DOHH2 (cell line): ENCODE results near the gene INSRR.

Experiments
- H3F3A ChIP-seq: fragments of 200-600 bp; sonication (generic), shearing (Covaris generic); 2 replicates; pipeline ENCODE4 v1.6.0; 2016; ENCODE audit warnings: antibody characterized with exemption, mild to moderate bottlenecking; ENCODE audit not compliant: control insufficient read depth, insufficient read depth
- H3K27ac ChIP-seq: fragments of 200-600 bp; sonication (generic); 2 replicates; pipeline ENCODE4 v1.5.1; 2014; ENCODE audit warnings: low read depth, mild to moderate bottlenecking, low read length, moderate library complexity
- H3K27me3 ChIP-seq: fragments of 200-600 bp; sonication (generic); 2 replicates; pipeline ENCODE4 v1.6.1; 2014; ENCODE audit warnings: mild to moderate bottlenecking, low read length, mixed read lengths; ENCODE audit not compliant: control insufficient read depth
- H3K36me3 ChIP-seq: fragments of 200-600 bp; sonication (generic); 2 replicates; pipeline ENCODE4 v1.6.1; 2014; ENCODE audit warnings: mild to moderate bottlenecking, low read length, moderate library complexity, mixed read lengths; ENCODE audit not compliant: control insufficient read depth
- H3K4me1 ChIP-seq: fragments of 200-600 bp; sonication (generic); 2 replicates; pipeline ENCODE4 v1.6.1; 2014; ENCODE audit warnings: mild to moderate bottlenecking, low read length, mixed read lengths; ENCODE audit not compliant: control insufficient read depth
- H3K4me2 ChIP-seq: fragments of 200-600 bp; sonication (generic); 2 replicates; pipeline ENCODE4 v1.6.0; 2014; ENCODE audit warnings: mild to moderate bottlenecking, low read length, moderate library complexity
- H3K4me3 ChIP-seq: fragments of 200-600 bp; sonication (generic); 2 replicates; pipeline ENCODE4 v1.5.1; 2014; ENCODE audit warnings: mild to moderate bottlenecking, low read length, mixed read lengths
- H3K79me2 ChIP-seq: fragments of 200-600 bp; sonication (generic); 2 replicates; pipeline ENCODE4 v1.6.1; 2014; ENCODE audit warnings: mild to moderate bottlenecking, low read length, mixed read lengths; ENCODE audit not compliant: control insufficient read depth
- H3K9me2 ChIP-seq: fragments of 200-600 bp; sonication (generic); replicated peaks from 2 replicates; pipeline ENCODE4 v1.6.1; 2014; ENCODE audit warnings: mild to moderate bottlenecking, low read length, mixed read lengths; ENCODE audit not compliant: control insufficient read depth
- H3K9me3 ChIP-seq: fragments of 200-600 bp; sonication (generic); 2 replicates; pipeline ENCODE4 v1.6.1; 2014; ENCODE audit warnings: antibody characterized with exemption, low read length, mixed read lengths; ENCODE audit not compliant: control insufficient read depth, insufficient read depth
- H4K20me1 ChIP-seq: fragments of 200-600 bp; sonication (generic); 2 replicates; pipeline ENCODE4 v1.6.0; 2014; ENCODE audit warnings: low read depth, mild to moderate bottlenecking, antibody characterized with exemption, low read length, moderate library complexity; ENCODE audit not compliant: control insufficient read depth, insufficient read depth
- CTCF ChIP-seq: fragments of 200-600 bp; sonication (generic); IDR thresholded peaks from one replicate; pipeline ENCODE4 v1.5.1; 2014; ENCODE audit warnings: antibody characterized with exemption, mild to moderate bottlenecking, low read depth, low read length; ENCODE audit not compliant: poor library complexity, severe bottlenecking
- EZH2phosphoT487 ChIP-seq: fragments of 200-600 bp; sonication (generic); IDR thresholded peaks from 2 replicates; pipeline ENCODE4 v1.6.1; 2017; ENCODE audit warnings: borderline replicate concordance, mild to moderate bottlenecking, antibody characterized with exemption, low read length, moderate library complexity, mixed read lengths

INSRR gene

GRCh38 chr1:156836892-156837291, 22.0 kb downstream of the INSRR start:
- Histone ChIP-seq H3K9me3 (no peaks in the 10 kb centered on the region), H3F3A (no peaks in the 10 kb centered on the region), H3K27me3 (peaks cover 66% of the 10 kb centered on the region), H3K4me3 (no peak overlapping the region), H4K20me1 (0 out of 2 replicates have a peak, but pooled peaks cover 3% of the 10 kb centered on the region), H3K9me2 (no peaks in the 10 kb centered on the region), H3K36me3 (no peaks in the 10 kb centered on the region), H3K79me2 (no peaks in the 10 kb centered on the region), H3K27ac (no peak overlapping the region), H3K4me2 (no peak overlapping the region), H3K4me1 (no peaks in the 10 kb centered on the region)
- TF ChIP-seq EZH2phosphoT487 (no peak), CTCF (no peak)

- H3K27me3 ChIP-seq = peaks cover 69% of the 10 kb centered on the region
- H3K9me3 ChIP-seq = no peaks in the 10 kb centered on the region
- no peak overlapping the region for H3K27ac ChIP-seq
- H4K20me1 ChIP-seq = 0 out of 2 replicates have a peak, but pooled peaks cover 3% of the 10 kb centered on the region
- H3K4me2 ChIP-seq = no peak overlapping the region
- H3K36me3 ChIP-seq = no peaks in the 10 kb centered on the region
- H3K4me1 ChIP-seq = no peaks in the 10 kb centered on the region
- no peaks in the 10 kb centered on the region for H3K9me2 ChIP-seq
- no peaks in the 10 kb centered on the region for H3F3A ChIP-seq
- H3K4me3 ChIP-seq = no peak overlapping the region
- no peak for TF ChIP-seq CTCF
- TF ChIP-seq EZH2phosphoT487 = no peak
- H3K79me2 ChIP-seq = no peaks in the 10 kb centered on the region
Measured at GRCh38 chr1:156836041-156836654, 22.8 kb downstream of the INSRR start.

GRCh38 chr1:156834322-156834721, 24.6 kb downstream of the INSRR start:
- Histone ChIP-seq H3K36me3 (no peaks in the 10 kb centered on the region), H3K4me2 (no peak overlapping the region), H3K27me3 (peaks cover 73% of the 10 kb centered on the region), H3K9me2 (no peaks in the 10 kb centered on the region), H3K4me1 (no peaks in the 10 kb centered on the region), H4K20me1 (0 out of 2 replicates have a peak, but pooled peaks cover 3% of the 10 kb centered on the region), H3K4me3 (no peak overlapping the region), H3F3A (no peaks in the 10 kb centered on the region), H3K79me2 (no peaks in the 10 kb centered on the region), H3K27ac (no peak overlapping the region), H3K9me3 (no peaks in the 10 kb centered on the region)
- TF ChIP-seq CTCF = no peak
- no peak for TF ChIP-seq EZH2phosphoT487
